Measurements from ENCODE around the gene MSRB3. TPM values are rescaled to one million over a fixed set of nuclear protein-coding genes. Genes with fewer than 3 reads are reported as not detected.

MSRB3 gene
- total and polyA plus RNA-seq, 2 donors (not counting 3 experiments of a cell fraction or from before 2014, with no cell fraction given): 20.0 to 59.3 TPM

- Histone ChIP-seq H3K9ac (replicated peaks; ENCODE audit: extremely low read depth, insufficient read depth, low read length) (no peak overlapping the region), H2AFZ (ENCODE audit: low read depth, low read length) (no peak overlapping the region), H3K4me3 (replicated peaks in 1 of 3; ENCODE audit: insufficient read depth in 1 of 3, low read depth in 1 of 3, low read length in 3 of 3) (no peak overlapping the region), H3K36me3 (ENCODE audit: control insufficient read depth in 2 of 2, extremely low read depth in 1 of 2, insufficient read depth in 2 of 2, low read length in 2 of 2) (no peaks in the 10 kb centered on the region), H3K27me3 (ENCODE audit: control insufficient read depth in 2 of 2, insufficient read depth in 2 of 2, low read length in 2 of 2) (no peaks in the 10 kb centered on the region), H4K20me1 (replicated peaks; ENCODE audit: control insufficient read depth, extremely low read depth, insufficient read depth, low read length) (no peaks in the 10 kb centered on the region), H3K4me1 (ENCODE audit: control insufficient read depth, extremely low read depth, insufficient read depth, low read length) (no peaks in the 10 kb centered on the region), H3K9me3 (replicated peaks; ENCODE audit: control insufficient read depth, insufficient read depth, low read length) (no peaks in the 10 kb centered on the region), H3K4me2 (ENCODE audit: insufficient read depth, low read length) (no peak overlapping the region), H3K9me1 (replicated peaks; ENCODE audit: control insufficient read depth, extremely low read depth, insufficient read depth, low read length) (no peaks in the 10 kb centered on the region), H3K79me2 (ENCODE audit: control insufficient read depth, insufficient read depth, low read length) (no peaks in the 10 kb centered on the region), H3K27ac (ENCODE audit: insufficient read depth, low read depth, low read length) (no peak overlapping the region)
- DNase-seq (ENCODE audit: low read depth, low spot score) (no peak), FAIRE-seq (no peak)
- TF ChIP-seq EZH2 (IDR thresholded peaks at IDR 0.05; ENCODE audit: borderline replicate concordance, low read depth, low read length, severe bottlenecking): no peak
- TF ChIP-seq POLR2AphosphoS5 (IDR thresholded peaks at IDR 0.05; ENCODE audit: insufficient read depth, low read depth, low read length): no peak
- no peak for TF ChIP-seq GATA2 (IDR thresholded peaks at IDR 0.05; ENCODE audit: insufficient read depth, insufficient read length, low read depth, low read length)
- TF ChIP-seq FOS (IDR thresholded peaks at IDR 0.05; ENCODE audit: borderline replicate concordance, insufficient read depth, low read length): no peak
- TF ChIP-seq JUN (IDR thresholded peaks at IDR 0.05; ENCODE audit: borderline replicate concordance, insufficient read depth, insufficient read length, low read depth): no peak
- TF ChIP-seq MYC (IDR thresholded peaks at IDR 0.05; ENCODE audit: low read depth, low read length): no peak
- no peak for TF ChIP-seq MAX (IDR thresholded peaks at IDR 0.05; ENCODE audit: insufficient read depth, insufficient read length)
- no peak for TF ChIP-seq CTCF (IDR thresholded peaks at IDR 0.05; ENCODE audit: extremely low read depth in 1 of 2, insufficient read depth in 1 of 2, low read depth in 1 of 2, low read length in 2 of 2)
- TF ChIP-seq POLR2A (IDR thresholded peaks at IDR 0.05; ENCODE audit: low read depth, low read length): no peak
- BruUV-seq (replicated peaks): no TSS peak
- dilution Hi-C loops (cut with MboI; ENCODE audit: extremely low pct_ligation_motif_present, low sequenced_read_pairs) (no loop called here), intact Hi-C loops (cut with micrococcal nuclease) (no loop called here)
- ChIA-PET CTCF (interaction anchor here (1.2 kb wide), 1 partner anchor 25 kb away, joined by 3 read pairs; no protein-coding TSS in a partner anchor), POLR2A (no interaction called here)
Observed at GRCh38 chr12:65494537-65494936, 216.1 kb downstream of the MSRB3 start.
